ENCODE results near the gene KRT85.

DNA sequence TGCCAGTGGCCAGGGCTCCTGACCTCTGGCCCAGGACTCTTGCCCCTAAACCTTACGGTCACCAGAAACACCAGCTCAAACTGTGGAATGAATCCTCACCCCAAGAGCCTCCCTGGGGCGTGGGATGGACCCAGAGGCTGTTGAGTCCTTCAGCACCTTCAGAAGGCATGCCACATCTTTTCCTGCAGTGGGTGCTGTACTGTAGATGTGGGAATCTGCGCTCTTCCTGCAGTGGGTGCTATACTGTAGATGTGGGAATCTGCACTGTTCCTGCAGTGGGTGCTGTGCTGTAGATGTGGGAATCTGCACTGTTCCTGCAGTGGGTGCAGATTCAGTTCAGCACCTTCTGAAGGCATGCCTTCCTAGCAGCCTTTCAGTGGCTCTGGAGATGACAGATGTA lies 37.7 kb upstream of the KRT85 start:
- no peak for TF ChIP-seq POLR2A (IDR thresholded peaks at IDR 0.05; ENCODE audit: low read depth, low read length)
- TF ChIP-seq TAF1 (IDR thresholded peaks at IDR 0.05; ENCODE audit: low read depth, low read length) = no peak
- TF ChIP-seq POLR2AphosphoS5 (IDR thresholded peaks at IDR 0.05; ENCODE audit: low read depth, low read length) = no peak
- TF ChIP-seq POU2F2 (IDR thresholded peaks at IDR 0.05; ENCODE audit: low read depth, low read length) = no peak
